Nephron progenitor cell (in vitro differentiated cells): ENCODE measurements around the gene CD72.
"Not testable (repeated sequence)": the region's sequence is repeated elsewhere in the genome, so short reads cannot be mapped to it uniquely, and the experiment has no call there.

Source experiments
- DNase-seq: peaks from one replicate; pipeline ENCODE4 v3.0.0; 2021
- H3K27ac Mint-ChIP-seq: 2 replicates; pipeline ENCODE4 v1.8.0; 2021; ENCODE audit warnings: mild to moderate bottlenecking, moderate library complexity, mixed read lengths
- H3K27me3 Mint-ChIP-seq: 2 replicates; pipeline ENCODE4 v1.8.0; 2021; ENCODE audit warnings: mild to moderate bottlenecking, low read depth, mixed read lengths; ENCODE audit not compliant: poor library complexity
- H3K36me3 Mint-ChIP-seq: 2 replicates; pipeline ENCODE4 v1.8.0; 2021; ENCODE audit warnings: low read depth, mixed read lengths
- H3K4me1 Mint-ChIP-seq: 2 replicates; pipeline ENCODE4 v1.8.0; 2021; ENCODE audit warnings: mixed read lengths
- H3K4me3 Mint-ChIP-seq: 2 replicates; pipeline ENCODE4 v1.8.0; 2021; ENCODE audit warnings: mild to moderate bottlenecking, moderate library complexity, mixed read lengths
- H3K9me3 Mint-ChIP-seq: 2 replicates; pipeline ENCODE4 v1.8.0; 2021; ENCODE audit warnings: mild to moderate bottlenecking, moderate library complexity, mixed read lengths
- TF ChIP-seq, protein P1 (sequence below): fragments of 200-600 bp; sonication (generic); IDR thresholded peaks from 2 replicates; pipeline ENCODE4 v1.5.0; 2021; ENCODE audit warnings: antibody characterized with exemption

CD72 gene

DNA sequence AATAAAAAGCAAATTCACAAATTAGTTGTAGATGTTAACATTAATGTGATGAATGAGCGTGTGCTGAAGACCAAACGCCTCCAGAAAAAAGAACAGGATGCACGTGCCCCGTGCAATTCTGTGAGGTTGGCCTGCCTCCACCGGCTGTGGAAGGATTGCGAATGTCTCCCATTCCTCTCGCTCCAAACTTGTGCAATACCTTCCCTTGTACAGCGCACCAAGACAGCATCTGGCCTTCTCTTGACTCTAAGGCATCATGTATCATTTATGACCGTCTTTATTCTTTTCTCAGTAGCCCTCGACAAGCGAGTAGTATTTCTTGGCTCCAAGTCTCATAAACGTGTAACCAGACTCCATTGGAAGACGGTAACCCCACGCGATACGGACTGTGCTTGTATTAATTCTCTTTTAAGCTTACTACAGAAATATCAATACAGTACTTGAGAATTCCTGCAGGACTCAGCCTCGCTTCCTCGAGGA, 14.7 kb downstream of the CD72 start:
- H3K27ac Mint-ChIP-seq: peak overlapping the region; percentile 58
- no peak for DNase-seq

DNA sequence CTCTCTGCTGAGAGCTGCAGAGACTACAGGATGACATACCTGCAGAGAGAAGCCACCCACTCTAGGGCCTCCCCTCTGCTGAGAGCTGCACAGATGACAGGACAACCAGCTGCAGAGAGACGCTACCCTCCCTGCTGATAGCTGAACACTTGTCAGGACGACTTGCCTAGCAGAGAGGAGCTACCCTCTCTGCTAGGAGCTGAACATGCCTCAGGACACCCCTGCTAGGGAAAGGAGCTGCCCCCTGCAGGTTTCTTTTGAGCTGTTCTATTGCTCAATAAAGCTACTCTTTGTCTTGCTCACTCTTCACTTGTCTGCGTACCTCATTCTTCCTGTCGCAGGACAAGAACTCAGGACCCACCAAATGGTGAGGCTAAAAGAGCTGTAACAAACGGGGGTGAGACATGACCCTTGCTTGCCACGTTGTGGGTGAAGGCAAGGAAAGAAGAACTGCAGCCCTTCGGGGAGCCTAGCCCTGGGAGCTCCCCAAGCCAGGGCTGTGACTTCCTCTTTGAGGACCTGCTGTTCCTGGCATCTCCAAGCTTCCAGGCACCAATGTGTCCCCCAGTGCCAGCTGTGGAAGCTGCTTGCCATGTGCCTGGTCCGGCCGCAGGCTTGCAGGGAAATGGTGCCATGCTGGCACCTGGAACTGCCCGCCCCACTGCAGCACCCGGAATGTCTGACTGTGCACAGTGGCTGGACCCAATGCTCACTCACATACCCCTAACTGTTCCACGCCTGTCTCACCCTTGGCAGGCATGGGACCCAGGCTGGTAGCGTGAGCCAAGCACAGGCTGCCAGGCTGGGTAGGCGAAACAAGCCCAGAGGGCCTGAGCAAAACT, 18.2 kb downstream of the CD72 start:
- no peak for DNase-seq
- Mint-ChIP-seq H3K36me3 (no peaks in the 10 kb centered on the region), H3K27ac (no peak overlapping the region), H3K4me3 (no peak overlapping the region), H3K27me3 (no peaks in the 10 kb centered on the region), H3K9me3 (peaks cover 5% of the 10 kb centered on the region), H3K4me1 (peaks cover 22% of the 10 kb centered on the region)
- TF ChIP-seq, protein P1, sequence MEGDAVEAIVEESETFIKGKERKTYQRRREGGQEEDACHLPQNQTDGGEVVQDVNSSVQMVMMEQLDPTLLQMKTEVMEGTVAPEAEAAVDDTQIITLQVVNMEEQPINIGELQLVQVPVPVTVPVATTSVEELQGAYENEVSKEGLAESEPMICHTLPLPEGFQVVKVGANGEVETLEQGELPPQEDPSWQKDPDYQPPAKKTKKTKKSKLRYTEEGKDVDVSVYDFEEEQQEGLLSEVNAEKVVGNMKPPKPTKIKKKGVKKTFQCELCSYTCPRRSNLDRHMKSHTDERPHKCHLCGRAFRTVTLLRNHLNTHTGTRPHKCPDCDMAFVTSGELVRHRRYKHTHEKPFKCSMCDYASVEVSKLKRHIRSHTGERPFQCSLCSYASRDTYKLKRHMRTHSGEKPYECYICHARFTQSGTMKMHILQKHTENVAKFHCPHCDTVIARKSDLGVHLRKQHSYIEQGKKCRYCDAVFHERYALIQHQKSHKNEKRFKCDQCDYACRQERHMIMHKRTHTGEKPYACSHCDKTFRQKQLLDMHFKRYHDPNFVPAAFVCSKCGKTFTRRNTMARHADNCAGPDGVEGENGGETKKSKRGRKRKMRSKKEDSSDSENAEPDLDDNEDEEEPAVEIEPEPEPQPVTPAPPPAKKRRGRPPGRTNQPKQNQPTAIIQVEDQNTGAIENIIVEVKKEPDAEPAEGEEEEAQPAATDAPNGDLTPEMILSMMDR: no peak

More for the DNA sequence above, 14.7 kb downstream of the CD72 start:
- no peaks in the 10 kb centered on the region for H3K9me3 Mint-ChIP-seq
- TF ChIP-seq, protein P1: no peak
- H3K36me3 Mint-ChIP-seq: peaks cover 11% of the 10 kb centered on the region
- H3K4me1 Mint-ChIP-seq: peaks cover 38% of the 10 kb centered on the region
- H3K4me3 Mint-ChIP-seq: peak overlapping the region; percentile 96
- H3K27me3 Mint-ChIP-seq: no peaks in the 10 kb centered on the region

DNA sequence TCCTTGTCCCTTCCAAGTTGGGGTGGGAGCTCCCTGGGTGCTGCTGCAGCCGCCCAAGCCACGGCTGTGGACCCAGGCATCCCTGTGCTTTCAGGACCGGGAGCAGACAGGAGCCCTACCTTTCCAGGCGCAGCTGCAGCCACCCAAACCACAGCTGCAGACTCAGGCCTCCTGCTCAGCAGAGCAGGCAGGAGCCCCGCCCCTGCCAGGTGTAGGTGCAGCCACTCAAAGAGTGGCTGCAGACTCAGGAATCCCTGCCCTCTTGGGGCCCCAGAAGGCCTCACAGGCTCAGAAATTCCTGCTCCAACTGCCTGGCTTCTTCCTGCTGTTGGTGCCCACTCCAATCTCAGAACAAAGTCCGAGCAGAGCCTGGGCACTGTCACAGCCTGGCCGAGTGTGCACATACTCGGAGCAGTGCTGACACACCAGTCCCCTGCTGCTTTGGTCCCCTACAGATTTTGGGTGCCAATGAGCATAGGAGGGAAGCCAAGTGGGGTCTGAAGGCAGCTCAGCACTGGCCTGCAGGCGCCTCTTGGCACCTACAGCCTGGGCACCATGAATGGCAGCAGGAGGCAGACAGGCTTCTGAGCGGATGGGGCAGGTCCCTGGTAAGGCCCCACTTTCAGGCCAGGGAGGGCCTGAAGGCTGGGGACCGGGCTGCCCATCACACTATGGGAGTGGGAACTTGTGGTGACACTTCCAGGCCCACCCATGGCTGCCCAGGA, 19.2 kb downstream of the CD72 start:
- Mint-ChIP-seq H3K4me3 (no peak overlapping the region), H3K27ac (no peak overlapping the region), H3K9me3 (peaks cover 14% of the 10 kb centered on the region), H3K36me3 (peaks cover 5% of the 10 kb centered on the region), H3K27me3 (peaks cover 3% of the 10 kb centered on the region), H3K4me1 (peaks cover 15% of the 10 kb centered on the region)
- TF ChIP-seq, protein P1: no peak
- DNase-seq: no peak

DNA sequence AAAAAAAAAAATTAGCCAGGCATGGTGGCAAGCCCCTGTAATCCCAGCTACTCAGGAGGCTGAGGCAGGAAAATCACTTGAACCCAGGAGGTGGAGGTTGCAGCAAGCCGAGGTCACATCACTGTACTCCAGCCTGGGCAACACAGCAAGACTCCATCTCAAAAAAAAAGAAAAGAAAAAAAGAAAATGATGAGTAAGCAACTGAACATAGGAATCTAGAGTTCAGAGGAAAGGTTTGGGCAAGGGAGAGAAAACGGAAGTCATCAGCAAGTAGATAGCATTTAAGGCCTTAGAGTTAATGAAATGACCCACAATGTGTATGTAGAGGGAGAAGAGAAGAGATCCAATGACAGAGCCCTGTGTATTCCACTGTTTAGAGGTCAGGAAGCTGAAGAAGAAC, 21.3 kb downstream of the CD72 start:
- DNase-seq, H3K4me1 Mint-ChIP-seq, H3K4me3 Mint-ChIP-seq, H3K27ac Mint-ChIP-seq, H3K27me3 Mint-ChIP-seq: not testable (repeated sequence)
- Mint-ChIP-seq H3K36me3 (peaks cover 19% of the 10 kb centered on the region), H3K9me3 (peaks cover 35% of the 10 kb centered on the region)

DNA sequence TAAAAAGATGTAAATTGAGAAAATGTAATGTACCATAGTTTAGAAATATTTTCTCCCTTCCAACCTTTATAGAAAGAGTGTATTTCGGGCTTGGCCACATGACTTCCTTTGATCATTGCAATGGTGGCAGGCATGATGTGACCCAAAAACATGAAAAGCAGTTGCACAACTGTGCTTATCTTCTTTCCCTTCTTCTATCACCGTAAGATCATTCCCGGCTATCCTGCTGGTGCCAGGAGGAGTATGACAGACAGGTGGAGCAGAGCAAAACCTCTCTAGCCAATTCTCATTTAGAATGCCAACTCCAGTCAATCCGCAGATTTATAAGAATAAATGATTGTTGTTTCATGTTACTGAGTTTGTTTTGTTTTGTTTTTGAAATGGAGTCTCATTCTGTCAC, 23.7 kb downstream of the CD72 start:
- Mint-ChIP-seq H3K36me3 (peaks cover 21% of the 10 kb centered on the region), H3K27ac (no peak overlapping the region), H3K9me3 (peaks cover 40% of the 10 kb centered on the region), H3K27me3 (peaks cover 11% of the 10 kb centered on the region), H3K4me3 (no peak overlapping the region), H3K4me1 (no peaks in the 10 kb centered on the region)
- DNase-seq: no peak
- TF ChIP-seq, protein P1: no peak

DNA sequence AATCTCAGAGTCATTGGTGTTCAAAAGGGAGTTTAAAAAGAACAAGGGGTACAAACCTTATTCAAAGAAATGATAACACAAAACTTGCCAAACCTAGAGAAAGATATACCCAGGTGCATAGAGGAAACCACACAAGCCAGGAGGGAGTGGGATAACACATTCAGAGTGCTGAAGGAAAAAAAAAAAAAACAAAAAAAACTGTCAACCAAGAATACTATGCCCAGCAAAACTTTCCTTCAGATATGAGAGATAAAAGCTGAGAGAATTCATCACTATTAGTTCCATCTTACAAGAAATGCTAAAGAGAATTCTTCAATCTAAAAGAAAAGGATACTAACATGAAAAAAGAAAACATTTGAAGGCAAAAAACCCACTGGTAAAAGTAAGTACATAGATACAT, 24.6 kb downstream of the CD72 start:
- TF ChIP-seq, protein P1: no peak
- H3K4me1 Mint-ChIP-seq: no peaks in the 10 kb centered on the region
- peaks cover 44% of the 10 kb centered on the region for H3K9me3 Mint-ChIP-seq
- H3K27me3 Mint-ChIP-seq: peaks cover 11% of the 10 kb centered on the region
- DNase-seq: no peak
- no peak overlapping the region for H3K4me3 Mint-ChIP-seq
- H3K36me3 Mint-ChIP-seq: peaks cover 25% of the 10 kb centered on the region
- no peak overlapping the region for H3K27ac Mint-ChIP-seq

DNA sequence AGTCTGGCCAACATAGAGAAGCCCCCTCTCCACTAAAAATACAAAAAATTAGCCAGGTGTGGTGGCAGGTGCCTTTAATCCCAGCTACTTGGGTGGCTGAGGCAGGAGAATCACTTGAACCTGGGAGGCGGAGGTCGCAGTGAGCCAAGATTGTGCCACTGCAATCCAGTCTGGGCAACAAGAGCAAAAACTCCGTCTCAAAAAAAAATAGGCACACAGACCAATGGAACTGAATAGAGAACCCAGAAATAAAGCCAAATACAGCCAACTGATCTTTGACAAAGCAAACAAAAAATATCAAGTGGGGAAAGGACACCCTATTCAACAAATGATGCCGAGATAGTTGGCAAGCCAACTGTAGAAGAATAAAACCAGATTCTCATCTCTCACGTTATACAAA, 29.7 kb downstream of the CD72 start:
- H3K9me3 Mint-ChIP-seq: peaks cover 50% of the 10 kb centered on the region
- H3K27ac Mint-ChIP-seq, H3K4me3 Mint-ChIP-seq, DNase-seq, H3K4me1 Mint-ChIP-seq: not testable (repeated sequence)
- peaks cover 23% of the 10 kb centered on the region for H3K36me3 Mint-ChIP-seq
- peaks cover 17% of the 10 kb centered on the region for H3K27me3 Mint-ChIP-seq

DNA sequence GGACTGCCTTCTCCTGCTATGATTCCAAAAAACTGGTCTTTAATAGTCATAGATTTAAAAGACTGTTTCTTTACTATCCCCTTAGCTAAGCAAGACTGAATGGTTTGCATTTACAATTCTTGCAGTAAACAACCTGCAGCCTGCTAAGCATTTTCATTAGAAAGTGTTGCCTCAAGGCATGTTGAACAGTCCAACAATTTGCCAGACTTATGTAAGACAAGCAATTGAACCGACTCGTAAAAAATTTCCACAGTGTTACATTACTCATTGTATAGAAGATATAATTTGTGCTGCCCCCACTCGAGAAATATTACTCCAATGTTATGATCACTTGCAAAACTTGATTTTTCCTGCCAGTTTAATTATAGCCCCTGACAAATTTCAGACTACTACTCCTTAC, 33.5 kb downstream of the CD72 start:
- H3K36me3 Mint-ChIP-seq: peaks cover 25% of the 10 kb centered on the region
- peaks cover 15% of the 10 kb centered on the region for H3K27me3 Mint-ChIP-seq
- DNase-seq, H3K4me3 Mint-ChIP-seq, H3K27ac Mint-ChIP-seq, H3K4me1 Mint-ChIP-seq: not testable (repeated sequence)
- H3K9me3 Mint-ChIP-seq: peaks cover 54% of the 10 kb centered on the region

DNA sequence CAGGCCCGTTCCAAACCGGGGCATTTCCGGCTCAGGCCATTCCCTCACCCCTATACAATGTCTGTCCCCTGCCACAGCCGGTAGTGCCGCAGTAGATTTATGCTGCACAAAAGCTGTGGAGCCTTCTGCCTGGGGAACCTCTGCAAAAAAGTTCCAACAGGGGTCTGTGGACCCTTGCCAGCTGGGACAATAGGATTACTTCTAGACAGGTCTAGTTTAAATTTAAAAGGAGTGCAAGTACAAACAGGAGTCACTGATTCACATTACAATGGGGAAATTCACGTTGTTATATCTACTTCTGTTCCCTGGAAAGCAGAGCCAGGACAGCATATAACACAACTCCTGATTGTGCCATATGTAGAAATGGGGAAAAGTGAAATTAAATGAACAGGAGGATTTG, 34.7 kb downstream of the CD72 start:
- H3K4me3 Mint-ChIP-seq, H3K27ac Mint-ChIP-seq, DNase-seq, H3K4me1 Mint-ChIP-seq: not testable (repeated sequence)
- H3K27me3 Mint-ChIP-seq: peaks cover 15% of the 10 kb centered on the region
- peaks cover 27% of the 10 kb centered on the region for H3K36me3 Mint-ChIP-seq
- H3K9me3 Mint-ChIP-seq: peaks cover 56% of the 10 kb centered on the region
